GM12891 (cell line): ENCODE measurements around the gene AGPS.

ENCODE experiments used
- DNase-seq: peaks from one replicate; pipeline ENCODE4 v3.0.0; 2011; ENCODE audit warnings: low spot score; ENCODE audit not compliant: insufficient read length
- FAIRE-seq: peaks from 2 replicates; lab custom pipeline; 2011; peaks lifted over from hg19 to GRCh38; lab: Jason Lieb, UNC
- PAX5 ChIP-seq: IDR thresholded peaks from 2 replicates; pipeline ENCODE4 v1.6.1; 2011; ENCODE audit warnings: low read length, moderate library complexity, mild to moderate bottlenecking; ENCODE audit not compliant: insufficient read depth, severe bottlenecking
- POLR2A ChIP-seq: IDR thresholded peaks from 2 replicates; pipeline ENCODE4 v1.6.1; 2011; ENCODE audit warnings: low read depth, low read length, control low read depth
- POLR2AphosphoS5 ChIP-seq: IDR thresholded peaks from 2 replicates; pipeline ENCODE4 v1.6.1; 2011; ENCODE audit warnings: low read depth, low read length, control low read depth
- POU2F2 ChIP-seq: IDR thresholded peaks from 2 replicates; pipeline ENCODE4 v1.6.1; 2011; ENCODE audit warnings: low read depth, mild to moderate bottlenecking, control low read depth, low read length, moderate library complexity
- SPI1 ChIP-seq: IDR thresholded peaks from 2 replicates; pipeline ENCODE4 v1.6.1; 2011; ENCODE audit warnings: low read depth, low read length, control low read depth
- TAF1 ChIP-seq: IDR thresholded peaks from 2 replicates; pipeline ENCODE4 v1.6.1; 2011; ENCODE audit warnings: low read depth, low read length, control low read depth

Gene AGPS

DNA sequence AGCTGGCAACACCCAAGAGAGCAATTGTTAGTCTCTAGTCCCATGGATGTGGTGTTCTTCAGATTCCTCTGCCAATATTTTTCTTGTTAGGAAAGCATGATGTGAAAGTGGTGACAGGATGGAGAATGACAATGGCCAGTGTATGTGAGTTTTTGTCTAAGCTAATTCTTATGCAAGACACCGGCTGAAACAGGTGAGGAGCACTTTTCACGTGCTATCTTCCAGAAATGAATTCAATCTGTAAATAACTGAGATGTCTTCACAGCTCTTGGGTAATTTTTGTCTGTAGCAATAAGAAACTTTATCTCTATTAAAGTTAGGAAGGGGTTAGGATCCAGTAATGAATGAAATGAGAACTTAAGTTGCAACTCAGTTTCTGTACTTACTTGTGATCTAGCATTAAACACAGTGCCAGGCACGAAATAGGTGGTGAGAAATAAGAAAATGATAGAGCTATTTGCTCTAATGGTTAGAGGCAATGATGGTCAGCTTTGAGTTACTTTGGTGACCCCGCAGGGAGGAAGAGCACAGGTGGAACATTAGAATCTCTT lies 676 bp upstream of the AGPS start:
- TF ChIP-seq POLR2AphosphoS5 (no peak), POU2F2 (no peak), TAF1 (no peak), SPI1 (no peak), POLR2A (no peak)
- no peak for DNase-seq
- FAIRE-seq, result peak; percentile 41

DNA sequence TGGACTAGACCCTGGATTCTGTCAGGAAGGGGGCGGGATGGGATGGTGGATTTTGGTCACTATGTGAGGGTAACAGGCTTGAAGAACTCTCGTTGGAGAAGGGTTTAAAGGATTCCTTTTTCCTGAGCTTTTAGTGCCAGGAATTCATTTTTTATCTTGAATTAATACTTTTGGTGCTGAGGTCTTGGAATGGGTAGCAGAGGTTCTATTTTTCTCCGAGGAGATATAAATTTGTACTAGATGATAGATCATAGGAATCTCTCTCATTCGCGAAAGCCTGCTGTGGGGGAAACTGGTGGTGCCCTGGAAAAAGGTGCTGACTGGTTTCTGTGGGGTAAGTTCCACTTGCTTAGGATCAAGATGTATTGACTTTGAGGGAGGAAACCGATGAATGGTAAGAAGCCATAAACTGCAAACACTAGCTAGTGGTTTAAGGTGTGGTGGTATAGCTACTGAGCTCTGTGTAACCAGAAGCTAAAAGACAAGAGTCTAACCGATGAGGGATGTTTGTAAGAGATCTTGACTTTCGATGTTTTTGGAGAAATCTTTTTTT lies 706 bp downstream of the AGPS start:
- FAIRE-seq, result peak; percentile 16
- no peak for TF ChIP-seq SPI1
- TF ChIP-seq POU2F2, result no peak
- no peak for TF ChIP-seq POLR2AphosphoS5
- no peak for TF ChIP-seq TAF1
- no peak for TF ChIP-seq PAX5
- TF ChIP-seq POLR2A, result no peak
- DNase-seq, result no peak

DNA sequence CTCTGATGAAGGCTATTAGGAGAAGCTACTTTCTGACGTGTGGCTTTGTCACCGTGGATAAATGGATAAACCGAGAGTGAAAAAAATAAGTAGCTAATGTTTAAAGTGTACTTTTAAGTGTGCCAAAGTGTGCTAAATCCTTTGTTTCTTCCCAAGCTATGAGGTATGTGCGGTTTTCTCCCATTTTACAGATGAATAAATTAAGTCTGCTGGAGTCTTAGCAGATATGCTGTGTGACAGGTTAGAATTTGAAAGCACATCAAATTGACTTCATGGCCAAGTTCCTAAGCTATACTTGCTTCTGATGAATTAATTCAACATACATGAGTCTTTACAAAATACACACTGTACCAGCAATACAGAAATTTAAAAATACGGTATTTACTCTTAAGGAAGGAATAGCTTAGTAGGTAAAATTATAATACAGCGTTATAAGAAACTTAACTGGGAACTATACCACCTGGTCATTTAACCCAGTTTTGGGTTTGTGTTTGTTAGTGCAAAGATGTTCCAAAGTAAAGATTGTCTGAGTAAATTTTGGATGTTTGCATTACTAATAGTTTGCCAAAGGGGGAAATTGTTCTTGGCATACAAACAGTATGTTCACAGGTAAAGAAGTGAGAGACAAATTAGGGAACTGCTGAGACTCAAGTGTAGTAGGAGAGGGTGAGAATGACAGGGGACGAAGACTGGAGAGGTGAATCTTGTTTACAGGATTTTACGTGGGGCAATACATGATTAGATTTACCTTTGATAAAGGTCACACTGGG lies 1.4 kb downstream of the AGPS start:
- TF ChIP-seq SPI1 (peak; percentile 17; the same call in 1 of the 2 replicates), POLR2AphosphoS5 (no peak)
- no peak for FAIRE-seq
- DNase-seq, result no peak

DNA sequence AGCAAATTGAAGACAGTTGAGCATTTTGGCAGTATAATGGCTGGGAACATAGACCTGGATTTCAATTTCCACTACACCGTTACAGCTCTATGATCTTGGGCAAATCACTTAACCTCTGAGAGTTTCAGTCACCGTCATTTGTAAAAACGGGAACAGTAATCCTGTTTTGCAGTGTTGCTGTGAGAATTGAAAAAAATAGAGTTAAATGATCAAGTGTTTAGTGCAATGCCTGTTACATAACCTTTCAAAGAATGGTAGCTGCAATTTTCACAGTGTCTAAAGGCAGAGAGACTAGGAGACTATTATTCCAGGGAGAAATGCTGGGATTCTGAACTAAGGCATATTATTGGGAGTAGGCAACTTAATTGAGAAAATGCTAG lies 2.0 kb downstream of the AGPS start:
- DNase-seq, result no peak
- TF ChIP-seq POU2F2, result no peak
- 0 out of 2 replicates have a peak, but pooled peaks have one; percentile 18 for TF ChIP-seq SPI1
- peak; percentile 50 for FAIRE-seq

DNA sequence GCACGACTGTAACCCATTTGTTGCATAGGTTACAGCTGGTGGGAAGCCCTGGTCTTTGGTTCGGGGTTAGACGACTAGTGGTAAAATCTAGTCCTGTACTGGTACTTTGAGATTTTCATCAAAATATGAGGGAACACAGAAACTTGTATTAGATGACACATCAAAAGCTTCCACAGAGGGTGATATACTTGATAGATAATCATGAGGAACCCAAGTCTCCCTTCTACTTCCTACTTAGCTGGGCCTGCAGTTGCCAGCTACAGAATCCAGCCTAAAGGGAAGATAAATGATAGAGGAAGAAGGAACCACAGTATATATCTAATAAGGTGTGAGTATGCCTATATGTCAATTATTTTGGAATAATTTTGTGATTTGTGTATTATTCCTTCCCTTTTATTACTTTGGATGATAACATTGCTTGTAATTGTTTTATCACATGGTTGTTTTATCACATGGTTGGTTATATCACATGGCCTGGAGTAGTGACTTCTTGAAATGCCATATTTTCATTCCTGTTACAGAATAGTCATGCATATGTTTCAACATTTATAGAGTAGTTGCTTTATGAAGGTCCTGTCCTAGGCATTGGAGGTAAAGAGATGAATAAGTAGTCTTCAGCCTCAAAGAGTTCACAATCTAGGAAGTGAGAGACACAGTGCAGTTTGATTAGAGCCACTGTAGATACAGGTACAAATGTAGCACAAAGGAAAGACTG lies 2.9 kb downstream of the AGPS start:
- FAIRE-seq, result no peak
- TF ChIP-seq SPI1 (no peak), POLR2A (no peak), POLR2AphosphoS5 (no peak), PAX5 (no peak), POU2F2 (no peak), TAF1 (no peak)
- DNase-seq, result no peak

DNA sequence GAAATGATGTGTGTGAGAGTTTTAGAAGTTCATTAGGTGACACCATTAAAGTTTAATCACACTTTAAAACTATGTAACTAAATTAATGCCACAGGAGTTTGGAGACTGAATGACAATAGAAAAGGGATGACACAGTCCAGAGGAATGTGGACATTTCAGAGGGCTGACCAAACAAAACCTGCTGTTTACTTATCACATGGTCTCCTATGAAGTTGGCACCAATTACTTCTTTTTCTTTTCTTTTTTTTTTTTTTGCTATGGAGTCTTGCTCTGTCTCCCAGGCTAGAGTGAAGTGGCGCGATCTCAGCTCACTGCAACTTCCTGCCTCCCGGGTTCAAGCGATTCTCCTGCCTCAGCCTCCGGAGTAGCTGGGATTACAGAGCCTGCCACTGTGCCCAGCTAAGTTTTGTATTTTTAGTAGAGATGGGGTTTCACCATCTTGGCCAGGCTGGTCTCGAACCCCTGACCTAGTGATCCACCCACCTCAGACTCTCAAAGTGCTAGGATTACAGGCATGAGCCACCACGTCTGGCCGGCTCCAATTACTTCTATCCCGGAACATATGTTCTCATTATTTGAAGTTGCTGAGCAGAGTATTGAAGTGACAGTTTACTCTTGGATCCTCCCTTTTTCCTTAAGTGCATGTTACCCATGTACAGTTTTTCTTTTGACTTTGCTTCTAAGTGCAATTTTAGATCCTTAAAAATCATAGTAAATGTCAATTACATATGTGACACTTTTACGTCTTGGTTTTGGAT lies 4.3 kb downstream of the AGPS start:
- no peak for FAIRE-seq
- DNase-seq, result no peak
- no peak for TF ChIP-seq TAF1
- no peak for TF ChIP-seq SPI1

DNA sequence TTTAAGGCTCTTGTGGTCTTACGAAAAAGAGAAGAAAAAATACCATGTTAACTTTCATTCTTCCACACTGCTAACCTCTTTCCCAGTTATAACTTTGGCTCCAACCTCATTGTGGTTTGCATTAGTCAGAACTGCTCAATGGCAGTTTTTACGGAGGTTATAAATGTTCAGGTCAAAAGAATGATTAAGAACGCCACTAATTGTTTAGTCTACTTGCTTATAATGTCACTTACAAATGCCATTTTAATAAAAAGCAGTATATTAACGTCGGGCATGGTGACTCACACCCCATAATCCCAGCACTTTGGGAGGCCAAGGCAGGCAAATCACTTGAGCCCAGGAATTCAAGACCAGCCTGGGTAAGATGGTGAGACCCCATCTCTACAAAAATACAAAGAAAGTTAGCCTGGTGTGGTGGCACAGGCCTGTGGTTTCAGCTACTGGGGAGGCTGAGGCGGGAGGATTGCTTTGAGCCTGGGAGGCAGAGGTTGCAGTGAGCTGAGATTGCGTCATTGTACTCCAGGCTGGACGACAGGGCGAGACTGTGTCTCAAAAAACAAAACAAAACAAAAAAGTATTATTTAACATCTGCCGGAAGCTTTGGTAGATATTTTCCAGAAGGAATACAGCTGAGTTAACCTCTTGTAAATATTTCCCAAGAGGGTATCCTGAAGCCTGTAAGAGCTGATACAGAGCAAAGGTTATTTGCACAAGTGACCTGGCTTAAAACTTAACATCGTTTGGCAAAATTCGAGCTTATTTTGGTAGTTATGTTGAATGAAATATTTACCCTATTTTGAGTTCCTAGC lies 5.1 kb downstream of the AGPS start:
- FAIRE-seq (no peak), DNase-seq (no peak)
- no peak for TF ChIP-seq SPI1
- no peak for TF ChIP-seq POLR2A
- TF ChIP-seq POU2F2, result no peak
- no peak for TF ChIP-seq PAX5
- no peak for TF ChIP-seq TAF1
- no peak for TF ChIP-seq POLR2AphosphoS5

DNA sequence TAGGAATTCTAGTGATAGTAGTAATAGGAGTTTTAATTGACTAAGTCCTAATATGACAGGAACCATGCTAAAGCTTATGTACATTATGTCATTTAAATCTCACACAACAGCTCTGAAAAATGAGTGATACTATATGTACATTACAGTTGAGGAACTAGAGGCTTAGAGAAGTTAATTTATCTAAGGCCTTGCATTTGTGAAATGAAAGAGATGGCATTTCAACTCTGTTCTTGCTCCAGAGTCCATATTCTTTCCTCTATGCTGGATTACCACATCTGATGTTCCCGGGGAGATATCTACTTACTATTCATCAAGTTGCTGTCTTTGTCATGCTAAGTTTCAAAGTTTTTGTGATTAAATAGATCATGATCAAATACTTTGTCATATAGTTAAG lies 5.7 kb downstream of the AGPS start:
- no peak for TF ChIP-seq POLR2A
- TF ChIP-seq SPI1, result no peak
- no peak for TF ChIP-seq TAF1
- TF ChIP-seq PAX5, result no peak
- TF ChIP-seq POU2F2, result no peak
- no peak for TF ChIP-seq POLR2AphosphoS5
- no peak for FAIRE-seq
- no peak for DNase-seq

DNA sequence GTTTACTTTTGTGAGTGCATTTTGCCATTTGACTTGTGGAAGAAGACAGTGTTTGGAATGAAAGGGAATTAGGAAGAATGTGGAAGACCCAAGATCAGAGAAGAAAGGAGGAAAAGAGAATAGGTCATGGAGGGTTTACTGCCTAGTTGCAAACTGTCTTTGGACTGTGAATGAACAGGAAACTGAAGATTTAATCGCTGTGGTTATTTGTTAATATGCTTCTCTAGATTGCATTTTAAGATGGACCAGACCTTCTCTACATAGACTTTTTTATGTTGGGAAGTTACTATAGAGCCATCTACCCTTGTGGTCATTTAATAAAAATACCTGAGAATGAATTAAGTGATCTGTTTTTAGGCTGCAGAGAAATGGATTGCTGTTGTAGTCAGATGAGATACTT lies 6.2 kb downstream of the AGPS start:
- no peak for TF ChIP-seq SPI1
- no peak for TF ChIP-seq TAF1
- TF ChIP-seq POU2F2, result no peak
- TF ChIP-seq POLR2A, result no peak
- no peak for TF ChIP-seq POLR2AphosphoS5
- TF ChIP-seq PAX5, result no peak
- FAIRE-seq, result no peak
- no peak for DNase-seq

DNA sequence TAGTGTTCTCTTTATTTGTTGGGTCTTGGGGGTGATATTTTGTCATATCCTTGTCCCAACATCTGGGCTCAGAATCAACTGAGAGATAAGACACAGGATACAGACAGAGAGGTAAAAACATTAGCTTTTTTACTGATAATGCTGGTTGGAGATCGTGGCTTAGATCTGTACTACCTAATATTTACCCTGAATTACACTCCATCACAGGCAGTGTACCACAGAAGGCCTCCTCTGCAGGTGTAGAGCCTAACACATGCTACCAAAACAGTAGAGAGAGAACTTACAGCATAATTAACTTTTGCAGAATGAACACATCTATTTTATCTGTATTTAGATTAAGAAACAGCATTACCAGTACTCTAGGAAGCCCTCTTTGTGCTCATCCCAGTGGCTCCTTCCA lies 6.8 kb downstream of the AGPS start:
- peak; percentile 38 for FAIRE-seq
- no peak for TF ChIP-seq POU2F2
- no peak for TF ChIP-seq POLR2AphosphoS5
- TF ChIP-seq TAF1, result no peak
- no peak for TF ChIP-seq SPI1
- no peak for TF ChIP-seq POLR2A
- TF ChIP-seq PAX5, result no peak
- DNase-seq, result no peak
